Neuronal stem cell (in vitro differentiated cells): ENCODE measurements around the gene SINHCAF.

ENCODE experiments used
- DNase-seq: peaks from one replicate; pipeline ENCODE4 v3.0.0-alpha.2; 2013; ENCODE audit warnings: low spot score
- H2AFZ ChIP-seq: one replicate; pipeline ENCODE4 v1.6.1; 2013; ENCODE audit warnings: mild to moderate bottlenecking, low read length, inconsistent platforms
- H2AK5ac ChIP-seq: 2 replicates; pipeline ENCODE4 v1.6.1; 2013; ENCODE audit warnings: low read depth, mild to moderate bottlenecking, inconsistent platforms, low read length, moderate library complexity, mixed read lengths
- H2BK120ac ChIP-seq: 2 replicates; pipeline ENCODE4 v1.6.1; 2013; ENCODE audit warnings: low read depth, mild to moderate bottlenecking, inconsistent platforms, low read length, moderate library complexity, mixed read lengths
- H2BK12ac ChIP-seq: one replicate; pipeline ENCODE4 v1.6.1; 2013; ENCODE audit warnings: low read length, inconsistent platforms
- H2BK15ac ChIP-seq: 2 replicates; pipeline ENCODE4 v1.6.1; 2013; ENCODE audit warnings: mild to moderate bottlenecking, low read length, inconsistent platforms, mixed read lengths
- H2BK5ac ChIP-seq: one replicate; pipeline ENCODE4 v1.6.1; 2013; ENCODE audit warnings: inconsistent platforms, mild to moderate bottlenecking, low read length, moderate library complexity
- H3K14ac ChIP-seq: one replicate; pipeline ENCODE4 v1.6.1; 2013; ENCODE audit warnings: low read length, inconsistent platforms
- H3K18ac ChIP-seq: 2 replicates; pipeline ENCODE4 v1.6.1; 2013; ENCODE audit warnings: low read length, inconsistent platforms
- H3K23ac ChIP-seq: 2 replicates; pipeline ENCODE4 v1.6.1; 2013; ENCODE audit warnings: low read depth, mild to moderate bottlenecking, mixed read lengths, low read length, inconsistent platforms; ENCODE audit not compliant: poor library complexity
- H3K27ac ChIP-seq: replicated peaks from 3 replicates; pipeline ENCODE4 v1.5.1; 2013; ENCODE audit warnings: low read length, inconsistent platforms
- H3K27me3 ChIP-seq, 3 experiments: 2 replicates each; pipeline ENCODE4 v1.6.1; 2013; ENCODE audit warnings: low read length in 3 of 3, mild to moderate bottlenecking in 2 of 3, inconsistent platforms in 1 of 3, low read depth in 1 of 3, mixed read lengths in 1 of 3, moderate library complexity in 1 of 3; ENCODE audit not compliant: control insufficient read depth in 3 of 3, insufficient read depth in 3 of 3
- H3K36me3 ChIP-seq, 2 donors: replicated peaks in 1 of 2; 2 replicates each; pipeline ENCODE4 v1.6.1; 2013; ENCODE audit warnings: low read length in 2 of 2; ENCODE audit not compliant: control insufficient read depth in 2 of 2, insufficient read depth in 2 of 2
- H3K4ac ChIP-seq: 2 replicates; pipeline ENCODE4 v1.6.1; 2013; ENCODE audit warnings: inconsistent platforms, mild to moderate bottlenecking, low read length, moderate library complexity
- H3K4me1 ChIP-seq, 2 donors: 1 replicate in 1 of 2; 2 replicates in 1 of 2; pipeline ENCODE4 v1.6.1; 2013; ENCODE audit warnings: low read length in 2 of 2, low read depth in 1 of 2; ENCODE audit not compliant: control insufficient read depth in 2 of 2, insufficient read depth in 1 of 2
- H3K4me2 ChIP-seq: one replicate; pipeline ENCODE4 v1.6.1; 2013; ENCODE audit warnings: mild to moderate bottlenecking, low read length, inconsistent platforms; ENCODE audit not compliant: insufficient read depth, poor library complexity, severe bottlenecking
- H3K4me3 ChIP-seq, 2 donors: 2 replicates each; pipeline ENCODE4 v1.5.1; 2013; ENCODE audit warnings: low read length in 2 of 2, mild to moderate bottlenecking in 2 of 2, inconsistent platforms in 1 of 2, moderate library complexity in 1 of 2
- H3K79me1 ChIP-seq: one replicate; pipeline ENCODE4 v1.6.1; 2013; ENCODE audit warnings: low read depth, mild to moderate bottlenecking, inconsistent platforms, low read length, moderate library complexity
- H3K9ac ChIP-seq: one replicate; pipeline ENCODE4 v1.6.1; 2013; ENCODE audit warnings: mild to moderate bottlenecking, low read depth, low read length, inconsistent platforms; ENCODE audit not compliant: poor library complexity
- H3K9me3 ChIP-seq, 2 donors: replicated peaks in 1 of 2; 2 replicates each; pipeline versions ENCODE3 to v1.6.1; 2013; ENCODE audit warnings: low read length in 2 of 2, mild to moderate bottlenecking in 2 of 2, inconsistent platforms in 1 of 2, low read depth in 1 of 2, mixed read lengths in 1 of 2, moderate library complexity in 1 of 2; ENCODE audit not compliant: control insufficient read depth in 2 of 2, insufficient read depth in 1 of 2
- H4K8ac ChIP-seq: one replicate; pipeline ENCODE4 v1.6.1; 2013; ENCODE audit warnings: low read depth, mild to moderate bottlenecking, inconsistent platforms, low read length, moderate library complexity
- H4K91ac ChIP-seq: one replicate; pipeline ENCODE4 v1.6.1; 2013; ENCODE audit warnings: low read length, low read depth, mild to moderate bottlenecking, inconsistent platforms; ENCODE audit not compliant: poor library complexity
- WGBS, 2 donors: extraction: QIAGEN DNeasy Blood & Tissue Kit; methylation state at CpG; one replicate each; pipeline ENCODE4 v1.1.7; 2013; ENCODE audit warnings: missing lambda C conversion rate in 2 of 2, mixed read lengths in 1 of 2; ENCODE audit not compliant: insufficient read length in 2 of 2, insufficient replicate concordance in 1 of 2; ENCODE audit errors: extremely low coverage in 2 of 2; 5-methylcytosine and 5-hydroxymethylcytosine counted together

The SINHCAF gene

DNA sequence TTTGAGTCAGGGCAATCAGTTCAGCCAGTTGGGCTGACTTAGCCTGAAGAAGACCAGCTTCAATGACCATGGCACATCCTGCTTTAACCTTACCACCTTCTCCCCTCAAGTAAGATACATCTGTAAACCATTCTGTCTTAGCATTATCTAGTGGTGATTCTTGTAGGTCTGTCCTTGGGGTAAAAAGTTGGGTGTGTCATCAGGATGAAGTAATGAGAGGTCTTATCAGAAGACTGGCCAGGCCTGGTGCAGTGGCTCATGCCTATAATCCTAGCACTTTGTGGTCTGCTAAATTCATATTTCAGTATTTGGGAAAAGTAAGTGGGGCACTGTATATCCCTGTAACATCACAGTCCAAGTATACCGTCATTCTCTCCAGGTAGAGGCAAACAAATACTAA is 19.1 kb downstream of the SINHCAF start:
- Histone ChIP-seq H3K4me3 (no peak overlapping the region), H3K4me2 (no peak overlapping the region), H2BK12ac (no peak overlapping the region), H2BK5ac (no peak overlapping the region), H2BK120ac (no peak overlapping the region), H3K36me3 (peaks cover 21 to 94% of the 10 kb centered on the region in 2 donors), H3K4me1 (no peaks in the 10 kb centered on the region), H3K27me3 (no peaks in the 10 kb centered on the region), H3K14ac (no peak overlapping the region), H3K9me3 (peaks cover 0 to 27% of the 10 kb centered on the region in 2 donors), H2BK15ac (no peak overlapping the region), H3K9ac (no peak overlapping the region), H3K18ac (no peak overlapping the region), H2AFZ (no peak overlapping the region), H2AK5ac (no peak overlapping the region), H3K27ac (no peak overlapping the region), H4K8ac (no peak overlapping the region), H3K4ac (no peak overlapping the region), H3K79me1 (peaks cover 5% of the 10 kb centered on the region), H4K91ac (no peak overlapping the region), H3K23ac (no peak overlapping the region)
- no peak for DNase-seq
- no CpG with 5 or more reads among the region's 1 CpG for WGBS, 2 donors

DNA sequence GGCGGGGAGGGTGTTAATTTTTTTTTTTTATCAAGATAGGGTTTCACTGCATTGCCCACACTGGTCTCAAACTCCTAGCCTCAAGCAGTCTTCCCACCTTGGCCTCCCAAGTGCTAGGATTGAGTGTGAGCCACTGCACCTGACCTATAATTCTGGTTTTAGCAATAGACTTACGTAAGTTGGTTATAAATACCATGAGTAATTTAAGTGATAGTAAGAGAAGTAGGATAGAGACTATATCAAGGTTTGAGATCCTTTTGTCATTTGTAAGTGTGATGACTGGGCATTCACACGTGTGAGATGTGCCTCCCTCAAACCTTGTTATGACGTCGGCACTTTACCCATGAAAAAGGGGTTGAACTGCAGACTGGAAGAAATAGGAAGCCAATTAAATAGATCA is 22.5 kb downstream of the SINHCAF start:
- H3K36me3 ChIP-seq = peaks cover 28 to 95% of the 10 kb centered on the region in 2 donors

DNA sequence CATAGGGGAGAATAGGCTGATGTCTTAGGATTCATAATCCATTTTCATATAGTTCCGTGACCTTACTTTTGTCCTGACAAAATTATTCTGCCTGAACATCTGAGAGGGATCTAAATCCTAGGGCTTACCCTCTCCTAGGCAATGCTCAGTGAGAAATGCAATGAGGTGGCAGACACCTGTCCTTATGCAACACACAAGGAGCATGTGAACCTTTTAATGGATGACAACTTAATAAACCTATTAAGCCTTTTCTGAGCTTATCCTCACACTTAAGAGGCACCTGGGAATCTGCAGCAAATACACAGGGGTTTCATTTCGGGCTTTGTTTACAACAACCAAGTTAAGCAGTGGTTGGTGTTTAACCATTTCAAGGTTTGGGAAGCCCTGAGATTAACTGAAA is 24.6 kb downstream of the SINHCAF start:
- no peak overlapping the region for H2AFZ ChIP-seq
- H2AK5ac ChIP-seq = no peak overlapping the region
- H3K36me3 ChIP-seq = peaks cover 33 to 94% of the 10 kb centered on the region in 2 donors
- WGBS, 2 donors = no CpG with 5 or more reads among the region's 2 CpGs
- H3K79me1 ChIP-seq = peaks cover 7% of the 10 kb centered on the region
- no peak overlapping the region for H4K8ac ChIP-seq
- no peak overlapping the region for H3K4ac ChIP-seq
- H3K27ac ChIP-seq = no peak overlapping the region
- DNase-seq = no peak
- H2BK120ac ChIP-seq = no peak overlapping the region
- no peak overlapping the region for H2BK15ac ChIP-seq
- H3K4me1 ChIP-seq = no peaks in the 10 kb centered on the region
- no peak overlapping the region for H3K23ac ChIP-seq
- no peak overlapping the region for H3K4me2 ChIP-seq
- H3K18ac ChIP-seq = no peak overlapping the region
- no peak overlapping the region for H4K91ac ChIP-seq
- no peak overlapping the region for H2BK5ac ChIP-seq
- no peak overlapping the region for H3K9ac ChIP-seq
- H3K27me3 ChIP-seq = no peaks in the 10 kb centered on the region
- H3K4me3 ChIP-seq = no peak overlapping the region
- no peak overlapping the region for H3K14ac ChIP-seq
- H2BK12ac ChIP-seq = no peak overlapping the region
- peaks cover 2 to 30% of the 10 kb centered on the region in 2 donors for H3K9me3 ChIP-seq

More for the DNA sequence above, 22.5 kb downstream of the SINHCAF start:
- no peak overlapping the region for H3K14ac ChIP-seq
- H3K9ac ChIP-seq = no peak overlapping the region
- H2AFZ ChIP-seq = no peak overlapping the region
- H4K91ac ChIP-seq = no peak overlapping the region
- no peak overlapping the region for H3K4me2 ChIP-seq
- H2BK15ac ChIP-seq = no peak overlapping the region
- H3K4me3 ChIP-seq = no peak overlapping the region
- no peak overlapping the region for H2BK12ac ChIP-seq
- H4K8ac ChIP-seq = no peak overlapping the region
- no CpG with 5 or more reads among the region's 5 CpGs for whole genome bisulfite sequencing, 2 donors
- no peak overlapping the region for H3K23ac ChIP-seq
- peaks cover 0 to 30% of the 10 kb centered on the region in 2 donors for H3K9me3 ChIP-seq
- no peak overlapping the region for H2BK120ac ChIP-seq
- H3K27ac ChIP-seq = no peak overlapping the region
- H2AK5ac ChIP-seq = no peak overlapping the region
- no peak for DNase-seq
- no peaks in the 10 kb centered on the region for H3K27me3 ChIP-seq
- H2BK5ac ChIP-seq = no peak overlapping the region
- H3K79me1 ChIP-seq = peaks cover 5% of the 10 kb centered on the region
- H3K4me1 ChIP-seq = no peaks in the 10 kb centered on the region
- no peak overlapping the region for H3K4ac ChIP-seq
- no peak overlapping the region for H3K18ac ChIP-seq

DNA sequence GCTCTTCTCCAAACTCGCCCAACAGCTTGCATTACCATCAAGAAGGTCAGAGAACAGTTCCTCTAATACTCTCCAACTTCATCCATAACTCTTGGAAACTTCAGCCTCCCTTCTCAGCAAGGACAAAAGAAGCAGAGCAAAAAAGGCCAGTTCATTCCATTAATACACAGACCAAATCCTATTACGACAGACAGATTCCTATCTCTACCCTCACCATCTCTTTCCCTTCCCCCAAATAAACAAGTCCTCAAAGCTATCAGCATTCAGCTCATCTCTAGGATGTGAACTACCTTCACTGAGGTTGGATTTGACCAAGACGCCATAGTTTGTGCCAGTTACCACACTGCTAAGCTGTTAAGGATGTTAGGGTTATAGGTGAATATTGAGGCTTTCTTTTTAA is 25.2 kb downstream of the SINHCAF start:
- no peaks in the 10 kb centered on the region for H3K4me1 ChIP-seq
- H3K27ac ChIP-seq = no peak overlapping the region
- no peak overlapping the region for H2BK120ac ChIP-seq
- H2BK15ac ChIP-seq = no peak overlapping the region
- no peaks in the 10 kb centered on the region for H3K27me3 ChIP-seq
- H2BK5ac ChIP-seq = no peak overlapping the region
- H3K14ac ChIP-seq = no peak overlapping the region
- H3K23ac ChIP-seq = no peak overlapping the region
- H2AK5ac ChIP-seq = no peak overlapping the region
- peaks cover 7% of the 10 kb centered on the region for H3K79me1 ChIP-seq
- H3K9me3 ChIP-seq = peaks cover 2 to 29% of the 10 kb centered on the region in 2 donors
- H3K4me3 ChIP-seq = no peak overlapping the region
- no peak overlapping the region for H3K18ac ChIP-seq
- H3K4ac ChIP-seq = no peak overlapping the region
- DNase-seq = no peak
- H2AFZ ChIP-seq = no peak overlapping the region
- no CpG with 5 or more reads among the region's 3 CpGs for WGBS, 2 donors
- H3K4me2 ChIP-seq = no peak overlapping the region
- no peak overlapping the region for H4K91ac ChIP-seq
- H3K9ac ChIP-seq = no peak overlapping the region
- H2BK12ac ChIP-seq = no peak overlapping the region
- H4K8ac ChIP-seq = no peak overlapping the region
- peaks cover 34 to 94% of the 10 kb centered on the region in 2 donors for H3K36me3 ChIP-seq
